B cell (primary cell): ENCODE results near the gene SYNJ1. TPM values are rescaled to one million over a fixed set of nuclear protein-coding genes. Genes with fewer than 3 reads are reported as not detected.

Experiments
- ATAC-seq: fragments of 200-7000 bp; cut with Tn5 transposase; one replicate; pipeline ENCODE4 v1.10.0; 2021; ENCODE audit warnings: low read depth, mild to moderate bottlenecking, moderate number of reproducible peaks, moderate library complexity
- CTCF ChIA-PET: fragments of 350-600 bp; sonication (Branson Sonifier 250); formaldehyde crosslinking; loops from one replicate; lab custom pipeline; 2021; ENCODE audit warnings: antibody characterized with exemption, inconsistent platforms; lab: Charles Lee
- POLR2A ChIA-PET: fragments of 350-600 bp; sonication (Branson Sonifier 250); formaldehyde crosslinking; loops from one replicate; lab custom pipeline; 2021; ENCODE audit warnings: antibody characterized with exemption; lab: Charles Lee
- DNase-seq: peaks from one replicate; pipeline ENCODE4 v3.0.0; 2013
- H2AFZ ChIP-seq: 2 replicates; pipeline ENCODE4 v1.6.1; 2012; ENCODE audit warnings: mild to moderate bottlenecking, low read depth, low read length; ENCODE audit not compliant: insufficient read depth, poor library complexity, severe bottlenecking
- H3K27ac ChIP-seq, 2 donors: 1 replicate in 1 of 2; 2 replicates in 1 of 2; pipeline ENCODE4 v1.5.1; 2012 to 2013; ENCODE audit warnings: low read length in 2 of 2, mild to moderate bottlenecking in 2 of 2, moderate library complexity in 1 of 2
- H3K27me3 ChIP-seq, 4 experiments: fragments of 200-600 bp in 1 of 4; sonication (generic) in 1 of 4; replicated peaks in 1 of 4; 1 replicate in 2 of 4; 2 replicates in 2 of 4; pipeline versions ENCODE4 v1.6.1 to v1.7.0; 2013 to 2016; ENCODE audit warnings: low read length in 3 of 4, mild to moderate bottlenecking in 2 of 4, mixed read lengths in 1 of 4, moderate library complexity in 1 of 4; ENCODE audit not compliant: insufficient read depth in 4 of 4, control insufficient read depth in 3 of 4; ENCODE audit errors: control extremely low read depth in 1 of 4
- H3K36me3 ChIP-seq, 2 experiments: replicated peaks in 1 of 2; 1 replicate in 1 of 2; 2 replicates in 1 of 2; pipeline versions ENCODE4 v1.6.1 to v1.7.1; 2013; ENCODE audit warnings: low read length in 1 of 2; ENCODE audit not compliant: insufficient read depth in 2 of 2, control insufficient read depth in 1 of 2; ENCODE audit errors: control extremely low read depth in 1 of 2, extremely low read depth in 1 of 2
- H3K4me1 ChIP-seq, 2 donors: fragments of 200-600 bp in 1 of 2; sonication (generic) in 1 of 2; 1 replicate in 1 of 2; 2 replicates in 1 of 2; pipeline versions ENCODE4 v1.5.1 to v1.6.1; 2013 to 2017; ENCODE audit warnings: low read length in 2 of 2; ENCODE audit not compliant: control insufficient read depth in 2 of 2, insufficient read depth in 2 of 2
- H3K4me2 ChIP-seq: replicated peaks from 2 replicates; pipeline ENCODE3; 2012; ENCODE audit warnings: mild to moderate bottlenecking, low read depth, low read length; ENCODE audit not compliant: poor library complexity, severe bottlenecking
- H3K4me3 ChIP-seq, 5 experiments: fragments of 200-600 bp in 1 of 5; sonication (generic) in 1 of 5; 1 replicate in 3 of 5; 2 replicates in 2 of 5; pipeline versions ENCODE4 v1.5.1 to v1.7.0; 2011 to 2016; ENCODE audit warnings: low read length in 4 of 5, mild to moderate bottlenecking in 4 of 5, low read depth in 2 of 5, control low read depth in 1 of 5, moderate library complexity in 1 of 5; ENCODE audit not compliant: insufficient read depth in 1 of 5; ENCODE audit errors: control extremely low read depth in 1 of 5, extremely low read depth in 1 of 5
- H3K79me2 ChIP-seq: fragments of 200-600 bp; sonication (generic); one replicate; pipeline ENCODE4 v1.6.0; 2016; ENCODE audit warnings: low read length; ENCODE audit not compliant: control insufficient read depth, insufficient read depth
- H3K9ac ChIP-seq: fragments of 200-600 bp; sonication (generic); 2 replicates; pipeline ENCODE4 v1.6.1; 2017; ENCODE audit warnings: mild to moderate bottlenecking, low read length, moderate library complexity
- H3K9me3 ChIP-seq, 3 donors: one replicate each; pipeline versions ENCODE4 v1.6.1 to v1.7.1; 2013; ENCODE audit warnings: low read length in 2 of 3; ENCODE audit not compliant: control insufficient read depth in 2 of 3, insufficient read depth in 1 of 3; ENCODE audit errors: control extremely low read depth in 1 of 3
- H4K20me1 ChIP-seq: 2 replicates; pipeline ENCODE4 v1.6.0; 2012; ENCODE audit warnings: mild to moderate bottlenecking, low read length; ENCODE audit not compliant: insufficient read depth, control insufficient read depth, poor library complexity, severe bottlenecking
- H3K27ac Mint-ChIP-seq: one replicate; pipeline ENCODE4 v1.8.0; 2021; ENCODE audit warnings: mixed read lengths
- H3K27me3 Mint-ChIP-seq: one replicate; pipeline ENCODE4 v1.8.0; 2021; ENCODE audit warnings: mixed read lengths
- H3K4me1 Mint-ChIP-seq: one replicate; pipeline ENCODE4 v1.8.0; 2021; ENCODE audit warnings: mixed read lengths
- H3K4me3 Mint-ChIP-seq: one replicate; pipeline ENCODE4 v1.8.0; 2021; ENCODE audit warnings: mixed read lengths
- H3K9me3 Mint-ChIP-seq: one replicate; pipeline ENCODE4 v1.8.0; 2022; ENCODE audit warnings: mixed read lengths; ENCODE audit not compliant: insufficient read depth
- EZH2 ChIP-seq: IDR thresholded peaks from 2 replicates; pipeline ENCODE4 v1.6.1; 2012; ENCODE audit warnings: borderline replicate concordance, low read depth, mild to moderate bottlenecking, moderate library complexity, low read length; ENCODE audit not compliant: insufficient read depth, poor library complexity, severe bottlenecking
- WGBS: methylation state at CpG from one replicate; pipeline ENCODE4 v1.1.5; 2013; ENCODE audit warnings: missing lambda C conversion rate; ENCODE audit not compliant: insufficient coverage; 5-methylcytosine and 5-hydroxymethylcytosine counted together
- intact Hi-C: fragments of 100-400 bp; cut with micrococcal nuclease; formaldehyde crosslinking; loops from one replicate; pipeline ENCODE4 v1.10.0; 2022
- polyA plus RNA-seq: library from polyadenylated mRNA; depleted of rRNA; stranded (reverse); fragments of >200 nt; gene quantifications from 2 replicates; pipeline ENCODE4 v1.2.3, GENCODE V29; 2012
- total RNA-seq, 2 donors: library from RNA; stranded (reverse); fragments of 120-200 nt in 1 of 2; gene quantifications; 1 replicate in 1 of 2; 2 replicates in 1 of 2; pipeline versions ENCODE4 v1.2.3 to v1.2.4, GENCODE V29; 2013 to 2022
- TF ChIP-seq, protein P1 (sequence below): fragments of 200-600 bp; IDR thresholded peaks from one replicate; pipeline ENCODE4 v1.8.0; 2022; ENCODE audit warnings: antibody characterized with exemption, mild to moderate bottlenecking

SYNJ1 gene
- total and polyA plus RNA-seq, 2 donors (not counting 1 experiment from before 2014, with no cell fraction given) = 2.2 to 9.4 TPM

GRCh38 chr21:32641710-32642698 lies 85.8 kb downstream of the SYNJ1 start:
- no peaks in the 10 kb centered on the region for H3K79me2 ChIP-seq
- Mint-ChIP-seq H3K4me1 (no peaks in the 10 kb centered on the region), H3K9me3 (no peaks in the 10 kb centered on the region), H3K27me3 (no peaks in the 10 kb centered on the region), H3K27ac (no peak overlapping the region), H3K4me3 (no peak overlapping the region)
- no peak overlapping the region for H2AFZ ChIP-seq
- H3K36me3 ChIP-seq = peaks cover 0 to 9% of the 10 kb centered on the region in 2 experiments
- H3K4me3 ChIP-seq = no peak overlapping the region
- DNase-seq (no peak), ATAC-seq (no peak)
- TF ChIP-seq EZH2 = no peak
- TF ChIP-seq, protein P1, sequence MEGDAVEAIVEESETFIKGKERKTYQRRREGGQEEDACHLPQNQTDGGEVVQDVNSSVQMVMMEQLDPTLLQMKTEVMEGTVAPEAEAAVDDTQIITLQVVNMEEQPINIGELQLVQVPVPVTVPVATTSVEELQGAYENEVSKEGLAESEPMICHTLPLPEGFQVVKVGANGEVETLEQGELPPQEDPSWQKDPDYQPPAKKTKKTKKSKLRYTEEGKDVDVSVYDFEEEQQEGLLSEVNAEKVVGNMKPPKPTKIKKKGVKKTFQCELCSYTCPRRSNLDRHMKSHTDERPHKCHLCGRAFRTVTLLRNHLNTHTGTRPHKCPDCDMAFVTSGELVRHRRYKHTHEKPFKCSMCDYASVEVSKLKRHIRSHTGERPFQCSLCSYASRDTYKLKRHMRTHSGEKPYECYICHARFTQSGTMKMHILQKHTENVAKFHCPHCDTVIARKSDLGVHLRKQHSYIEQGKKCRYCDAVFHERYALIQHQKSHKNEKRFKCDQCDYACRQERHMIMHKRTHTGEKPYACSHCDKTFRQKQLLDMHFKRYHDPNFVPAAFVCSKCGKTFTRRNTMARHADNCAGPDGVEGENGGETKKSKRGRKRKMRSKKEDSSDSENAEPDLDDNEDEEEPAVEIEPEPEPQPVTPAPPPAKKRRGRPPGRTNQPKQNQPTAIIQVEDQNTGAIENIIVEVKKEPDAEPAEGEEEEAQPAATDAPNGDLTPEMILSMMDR = no peak
- CTCF ChIA-PET = interaction anchor here (0.9 kb wide), 1 partner anchor 41 kb away, joined by 5 read pairs; no protein-coding TSS in a partner anchor
- H4K20me1 ChIP-seq = no peaks in the 10 kb centered on the region
- H3K27me3 ChIP-seq = no peaks in the 10 kb centered on the region
- H3K4me2 ChIP-seq = no peak overlapping the region
- no peak overlapping the region for H3K27ac ChIP-seq
- WGBS = 72% methylated on average over 4 of the region's 10 CpGs
- no peaks in the 10 kb centered on the region for H3K4me1 ChIP-seq
- intact Hi-C loops = no loop called here
- no peaks in the 10 kb centered on the region for H3K9me3 ChIP-seq
- POLR2A ChIA-PET = no interaction called here
- no peak overlapping the region for H3K9ac ChIP-seq
